Lower leg skin (tissue), 4 donors: ENCODE measurements around the gene MYO1C. TPM values are rescaled to one million over a fixed set of nuclear protein-coding genes. Genes with fewer than 3 reads are reported as not detected.
"Not testable (repeated sequence)": the region's sequence is repeated elsewhere in the genome, so short reads cannot be mapped to it uniquely, and the experiment has no call there.

Experiments used
- DNase-seq, 2 donors: peaks; one replicate each; pipeline ENCODE4 v3.0.0-alpha.2; 2019; ENCODE audit warnings: low spot score in 2 of 2
- H3K4me3 ChIP-seq: fragments of 200-600 bp; sonication (generic); 2 replicates; pipeline ENCODE4 v1.5.1; 2017; ENCODE audit warnings: mild to moderate bottlenecking, low read depth; ENCODE audit not compliant: poor library complexity, severe bottlenecking
- POLR2A ChIP-seq, 2 donors: fragments of 450-650 bp; IDR thresholded peaks; one replicate each; pipeline ENCODE4 v1.6.1; 2016 to 2017; ENCODE audit warnings: antibody characterized with exemption in 2 of 2, mild to moderate bottlenecking in 1 of 2, moderate library complexity in 1 of 2
- WGBS, 2 donors: methylation state at CpG; one replicate each; pipeline ENCODE4 v1.1.5; 2018; 5-methylcytosine and 5-hydroxymethylcytosine counted together
- intact Hi-C: fragments of 100-400 bp; cut with DNase I; formaldehyde crosslinking; loops from one replicate; pipeline ENCODE4 v1.15.0; 2023; ENCODE audit warnings: low total_unique reads
- total RNA-seq, 4 donors: library from RNA; depleted of rRNA; stranded (reverse); fragments of >200 nt; gene quantifications; one replicate each; pipeline ENCODE4 v1.1.0, GENCODE V29; 2016
- TF ChIP-seq, protein P1 (sequence below), 3 donors: fragments of 450-650 bp; IDR thresholded peaks; one replicate each; pipeline ENCODE4 v1.5.1; 2016; ENCODE audit warnings: antibody characterized with exemption in 3 of 3, mild to moderate bottlenecking in 3 of 3, moderate library complexity in 2 of 3

MYO1C gene
- total RNA-seq, 4 donors from 2014 or later: 71.3 to 101 (median 84.8) TPM

DNA sequence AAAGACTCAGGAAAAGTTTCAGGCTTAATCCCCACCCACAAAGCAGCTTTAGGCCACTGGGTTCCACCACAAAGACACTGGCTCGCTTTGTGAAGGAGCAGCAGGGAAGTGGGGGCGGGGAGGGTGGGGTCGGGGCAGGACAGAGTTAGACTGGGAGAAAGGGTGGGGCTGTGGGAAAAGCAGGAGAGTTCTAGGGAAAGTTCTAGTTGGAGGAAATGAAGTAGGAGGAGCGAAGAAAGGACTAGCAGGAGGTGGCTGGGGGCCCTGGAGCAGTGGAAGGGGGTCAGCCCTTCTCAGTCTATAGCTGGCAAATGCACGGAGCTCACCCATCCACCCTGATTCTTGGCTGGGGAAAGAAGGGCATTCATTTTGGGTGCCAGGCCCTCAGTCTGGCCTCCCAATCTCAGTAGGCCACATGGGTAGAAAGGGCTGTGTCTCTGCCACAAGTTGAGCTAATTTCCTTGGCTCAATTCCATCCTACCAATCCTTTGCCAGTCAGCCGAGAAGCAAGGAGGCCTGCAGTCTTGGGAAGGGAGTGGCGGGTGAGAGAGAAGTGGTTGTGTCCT, 19.4 kb upstream of the MYO1C start:
- no peak overlapping the region for H3K4me3 ChIP-seq
- WGBS, 2 donors: 20 to 21% methylated on average over 7 of the region's 7 CpGs
- intact Hi-C loops: loop anchor here (10.0 kb wide), 1 partner anchor 147 kb away; no protein-coding TSS in a partner anchor
- no peak for DNase-seq
- TF ChIP-seq, protein P1, sequence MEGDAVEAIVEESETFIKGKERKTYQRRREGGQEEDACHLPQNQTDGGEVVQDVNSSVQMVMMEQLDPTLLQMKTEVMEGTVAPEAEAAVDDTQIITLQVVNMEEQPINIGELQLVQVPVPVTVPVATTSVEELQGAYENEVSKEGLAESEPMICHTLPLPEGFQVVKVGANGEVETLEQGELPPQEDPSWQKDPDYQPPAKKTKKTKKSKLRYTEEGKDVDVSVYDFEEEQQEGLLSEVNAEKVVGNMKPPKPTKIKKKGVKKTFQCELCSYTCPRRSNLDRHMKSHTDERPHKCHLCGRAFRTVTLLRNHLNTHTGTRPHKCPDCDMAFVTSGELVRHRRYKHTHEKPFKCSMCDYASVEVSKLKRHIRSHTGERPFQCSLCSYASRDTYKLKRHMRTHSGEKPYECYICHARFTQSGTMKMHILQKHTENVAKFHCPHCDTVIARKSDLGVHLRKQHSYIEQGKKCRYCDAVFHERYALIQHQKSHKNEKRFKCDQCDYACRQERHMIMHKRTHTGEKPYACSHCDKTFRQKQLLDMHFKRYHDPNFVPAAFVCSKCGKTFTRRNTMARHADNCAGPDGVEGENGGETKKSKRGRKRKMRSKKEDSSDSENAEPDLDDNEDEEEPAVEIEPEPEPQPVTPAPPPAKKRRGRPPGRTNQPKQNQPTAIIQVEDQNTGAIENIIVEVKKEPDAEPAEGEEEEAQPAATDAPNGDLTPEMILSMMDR (IDR thresholded peaks at IDR 0.05): no peak
- TF ChIP-seq POLR2A (IDR thresholded peaks at IDR 0.05): no peak

DNA sequence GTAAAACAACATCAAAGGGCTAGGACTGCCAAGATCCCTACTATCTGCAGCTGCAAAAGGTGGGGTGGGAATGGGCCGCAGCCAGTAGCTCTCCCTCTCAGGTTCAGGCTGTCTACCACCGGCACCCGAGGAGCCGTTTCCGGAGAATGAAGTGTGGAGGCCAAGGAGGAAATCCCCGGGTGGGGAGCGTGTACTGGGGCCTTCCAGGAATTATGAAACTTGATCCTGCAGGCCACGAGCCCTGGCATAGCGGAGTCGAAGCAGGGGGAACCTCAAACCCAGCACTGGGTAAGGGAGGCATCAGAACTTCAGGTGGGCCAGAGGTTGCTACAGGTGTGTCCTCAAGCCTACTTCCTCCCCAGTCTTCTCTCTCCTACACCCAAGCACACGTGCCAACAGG, 18.8 kb upstream of the MYO1C start:
- H3K4me3 ChIP-seq: no peak overlapping the region
- 5 to 13% methylated on average over 11 of the region's 11 CpGs for WGBS, 2 donors
- TF ChIP-seq POLR2A (IDR thresholded peaks at IDR 0.05): no peak
- TF ChIP-seq, protein P1 (IDR thresholded peaks at IDR 0.05): no peak
- intact Hi-C loops: loop anchor here (10.0 kb wide), 1 partner anchor 146 kb away; no protein-coding TSS in a partner anchor
- no peak for DNase-seq

GRCh38 chr17:1509290-1509881, 16.9 kb upstream of the MYO1C start:
- DNase-seq: no peak
- 72 to 77% methylated on average over 7 of the region's 7 CpGs for WGBS, 2 donors
- TF ChIP-seq, protein P1 (IDR thresholded peaks at IDR 0.05): no peak
- no peak for TF ChIP-seq POLR2A (IDR thresholded peaks at IDR 0.05)
- no peak overlapping the region for H3K4me3 ChIP-seq
- intact Hi-C loops: no loop called here

GRCh38 chr17:1508709-1509108, 16.2 kb upstream of the MYO1C start:
- H3K4me3 ChIP-seq, intact Hi-C loops, DNase-seq: not testable (repeated sequence)
- 91 to 96% methylated on average over 14 to 24 of the region's 25 CpGs for WGBS, 2 donors

GRCh38 chr17:1506649-1507267, 14.3 kb upstream of the MYO1C start:
- TF ChIP-seq, protein P1 (IDR thresholded peaks at IDR 0.05): no peak
- TF ChIP-seq POLR2A (IDR thresholded peaks at IDR 0.05): no peak
- intact Hi-C loops: no loop called here
- WGBS, 2 donors: 92 to 93% methylated on average over 13 of the region's 13 CpGs
- DNase-seq: no peak
- H3K4me3 ChIP-seq: no peak overlapping the region

DNA sequence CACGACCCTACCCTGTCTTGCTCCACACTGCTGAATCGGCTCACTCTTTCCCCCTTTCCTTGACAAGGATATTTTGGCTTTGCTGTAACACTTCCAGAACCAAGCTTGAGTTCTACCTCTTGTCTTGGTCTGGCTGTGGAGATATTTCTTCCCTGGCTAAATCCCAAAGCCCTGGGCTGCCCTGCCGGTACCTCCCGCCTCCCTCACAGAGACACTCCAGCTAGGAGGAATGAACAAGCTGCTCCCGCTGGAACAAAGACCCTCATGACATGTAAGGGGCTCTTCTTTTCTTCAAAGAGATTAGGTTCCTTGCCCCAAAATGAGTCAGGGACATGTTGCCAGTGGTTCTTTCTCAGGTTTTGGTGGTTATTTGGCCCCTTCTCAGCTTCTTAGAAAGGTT, 13.1 kb upstream of the MYO1C start:
- WGBS, 2 donors: 82 to 90% methylated on average over 5 of the region's 5 CpGs
- intact Hi-C loops: no loop called here
- DNase-seq: no peak

More for the DNA sequence above, 13.1 kb upstream of the MYO1C start:
- H3K4me3 ChIP-seq: no peak overlapping the region
- TF ChIP-seq POLR2A (IDR thresholded peaks at IDR 0.05): no peak
- TF ChIP-seq, protein P1 (IDR thresholded peaks at IDR 0.05): no peak
